ENCODE measurements around the gene BBS7.

The BBS7 gene

DNA sequence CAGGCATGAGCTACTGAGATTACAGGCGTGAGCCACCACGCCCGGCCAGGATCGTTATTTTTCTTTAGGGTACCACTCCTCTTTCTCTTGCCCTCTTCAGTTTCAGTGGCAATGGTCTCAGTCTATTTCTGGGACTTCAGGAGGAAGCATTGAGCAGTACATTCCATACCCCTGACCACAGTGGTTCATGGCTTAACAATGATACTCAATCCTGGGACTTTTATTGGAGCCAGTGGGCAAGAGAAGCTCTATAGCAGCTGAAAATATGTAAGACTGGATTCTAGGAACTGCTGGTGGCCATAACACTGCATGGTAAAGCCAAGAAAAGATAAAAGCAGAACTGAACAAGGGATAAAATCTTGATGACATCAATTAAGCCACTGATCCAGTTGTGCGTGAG, 40.8 kb downstream of the BBS7 start:
- TF ChIP-seq, protein P1, sequence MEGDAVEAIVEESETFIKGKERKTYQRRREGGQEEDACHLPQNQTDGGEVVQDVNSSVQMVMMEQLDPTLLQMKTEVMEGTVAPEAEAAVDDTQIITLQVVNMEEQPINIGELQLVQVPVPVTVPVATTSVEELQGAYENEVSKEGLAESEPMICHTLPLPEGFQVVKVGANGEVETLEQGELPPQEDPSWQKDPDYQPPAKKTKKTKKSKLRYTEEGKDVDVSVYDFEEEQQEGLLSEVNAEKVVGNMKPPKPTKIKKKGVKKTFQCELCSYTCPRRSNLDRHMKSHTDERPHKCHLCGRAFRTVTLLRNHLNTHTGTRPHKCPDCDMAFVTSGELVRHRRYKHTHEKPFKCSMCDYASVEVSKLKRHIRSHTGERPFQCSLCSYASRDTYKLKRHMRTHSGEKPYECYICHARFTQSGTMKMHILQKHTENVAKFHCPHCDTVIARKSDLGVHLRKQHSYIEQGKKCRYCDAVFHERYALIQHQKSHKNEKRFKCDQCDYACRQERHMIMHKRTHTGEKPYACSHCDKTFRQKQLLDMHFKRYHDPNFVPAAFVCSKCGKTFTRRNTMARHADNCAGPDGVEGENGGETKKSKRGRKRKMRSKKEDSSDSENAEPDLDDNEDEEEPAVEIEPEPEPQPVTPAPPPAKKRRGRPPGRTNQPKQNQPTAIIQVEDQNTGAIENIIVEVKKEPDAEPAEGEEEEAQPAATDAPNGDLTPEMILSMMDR (IDR thresholded peaks at IDR 0.05; ENCODE audit: low read depth, low read length) = no peak
- H3K4me3 ChIP-seq (ENCODE audit: low read depth, low read length) = no peak overlapping the region

GRCh38 chr4:121827853-121828252, 42.4 kb downstream of the BBS7 start:
- H3K4me3 ChIP-seq (ENCODE audit: low read depth, low read length) = no peak overlapping the region
- TF ChIP-seq, protein P1 (IDR thresholded peaks at IDR 0.05; ENCODE audit: low read depth, low read length) = no peak

DNA sequence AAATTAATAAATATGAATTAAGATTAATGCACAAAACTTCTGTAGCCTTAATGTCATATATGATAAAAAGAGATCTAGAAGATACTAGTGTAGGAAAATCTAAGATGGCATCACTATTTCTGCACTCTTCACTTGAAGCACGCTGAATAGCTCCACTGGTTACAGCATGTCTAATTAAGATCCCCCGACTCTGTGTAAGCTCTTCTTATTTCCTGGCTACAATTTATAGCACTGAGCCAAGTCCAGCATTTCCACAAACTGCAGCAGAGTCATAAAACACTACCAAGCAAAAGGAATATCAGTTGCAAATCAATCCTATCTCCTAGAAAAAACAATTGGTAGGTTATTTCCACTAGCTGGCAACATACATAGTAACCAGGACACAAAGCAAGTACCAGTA, 45.3 kb downstream of the BBS7 start:
- no peak overlapping the region for H3K4me3 ChIP-seq (ENCODE audit: low read depth, low read length)
- TF ChIP-seq, protein P1 (IDR thresholded peaks at IDR 0.05; ENCODE audit: low read depth, low read length) = no peak

- H3K4me3 ChIP-seq (ENCODE audit: low read depth, low read length) = peak overlapping the region; percentile 69
- TF ChIP-seq, protein P1 (IDR thresholded peaks at IDR 0.05; ENCODE audit: low read depth, low read length) = no peak
Observed at GRCh38 chr4:121824171-121824527, 46.1 kb downstream of the BBS7 start.

DNA sequence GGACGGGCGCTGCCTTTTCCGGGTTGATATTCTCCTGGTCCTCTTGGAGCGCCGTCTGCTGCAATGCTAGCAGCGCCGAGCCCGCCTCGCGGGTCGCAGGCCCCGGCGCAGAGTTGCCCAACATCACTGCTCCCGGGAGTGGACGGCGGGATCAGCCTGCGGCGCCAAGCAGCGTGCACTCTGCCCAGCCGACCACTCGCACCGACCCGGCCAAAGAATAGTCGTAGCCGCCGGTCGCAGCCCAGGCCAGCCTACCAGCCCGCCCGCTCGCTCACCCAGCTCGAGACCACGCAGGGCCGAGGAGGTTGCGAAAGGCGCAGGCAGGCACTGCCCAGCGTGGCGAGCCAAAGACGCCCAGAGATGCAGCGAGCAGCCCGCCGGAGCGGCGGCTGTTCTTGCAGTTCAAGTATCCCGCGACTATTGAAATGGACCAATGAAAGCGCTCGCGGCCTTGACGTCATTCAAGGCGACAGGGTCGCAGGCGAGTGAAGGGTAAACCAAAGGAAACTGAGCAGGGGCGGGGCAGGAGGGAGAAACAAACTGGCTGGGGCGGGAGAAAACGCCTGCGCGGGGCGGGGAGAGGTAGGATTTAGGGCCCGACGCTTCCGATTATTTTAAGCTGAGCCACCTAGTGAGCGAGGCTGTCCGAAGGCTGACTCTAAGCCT, 46.6 kb downstream of the BBS7 start, which contains the start of gene CCNA2:
CCNA2 (minus strand) TSS at position 379 of the 666 bp plus-strand sequence; CDS start at position 124, 255 bp downstream.
- H3K4me3 ChIP-seq (ENCODE audit: low read depth, low read length) = peak within 1 kb of the TSS; percentile 69
- TF ChIP-seq, protein P1 (IDR thresholded peaks at IDR 0.05; ENCODE audit: low read depth, low read length) = no peak

DNA sequence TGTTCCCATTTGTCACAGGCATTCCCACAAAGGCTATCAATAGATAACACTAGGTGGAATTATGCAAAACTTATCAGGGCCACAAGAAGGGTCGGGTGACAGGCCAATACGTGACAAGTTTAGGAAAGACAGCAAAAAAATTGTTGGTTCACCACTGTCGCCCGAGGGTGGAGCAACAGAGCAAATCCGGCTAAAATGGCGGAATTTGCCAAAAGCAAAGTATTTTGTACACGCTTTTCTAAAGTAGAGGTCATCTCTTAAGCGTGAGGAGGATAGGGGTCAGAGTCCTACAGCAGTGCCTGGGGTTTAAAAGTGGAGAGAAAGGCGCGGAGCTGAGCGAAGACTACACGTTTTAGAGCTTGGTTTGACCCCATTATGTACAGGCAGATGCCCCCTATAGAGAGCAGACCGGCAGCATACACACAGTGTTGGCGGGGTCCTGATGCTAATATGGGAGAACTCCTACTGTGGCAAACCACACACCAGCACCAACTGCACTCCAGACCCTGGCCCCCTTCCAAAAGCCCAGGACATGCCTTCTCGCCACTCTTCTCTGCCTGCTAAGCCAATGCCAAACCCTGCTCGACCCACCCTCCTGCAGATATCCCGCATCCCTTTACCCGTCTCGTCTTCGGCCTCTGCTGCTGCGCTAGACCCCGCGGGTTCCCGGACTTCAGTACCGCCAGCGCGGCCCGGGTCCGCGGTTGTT, 47.3 kb downstream of the BBS7 start:
- H3K4me3 ChIP-seq (ENCODE audit: low read depth, low read length) = peak overlapping the region; percentile 69
- TF ChIP-seq, protein P1 (IDR thresholded peaks at IDR 0.05; ENCODE audit: low read depth, low read length) = no peak

DNA sequence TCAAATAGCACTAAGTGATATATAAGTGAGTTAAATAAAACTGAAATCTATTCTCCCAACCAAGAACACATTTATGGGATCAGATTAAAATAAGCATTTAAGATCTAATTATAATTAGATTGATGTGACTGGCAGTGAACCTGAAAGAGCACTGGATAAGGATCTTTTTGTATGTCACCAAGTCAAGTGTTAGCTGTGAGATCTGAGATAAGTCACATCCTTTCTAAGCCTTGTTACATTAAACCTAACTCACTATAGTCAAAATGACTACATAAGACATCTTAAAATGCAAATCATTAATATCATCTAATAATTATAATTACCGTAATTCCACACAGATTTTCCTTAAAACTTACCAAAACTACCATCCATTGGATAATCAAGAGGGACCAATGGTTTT, 48.2 kb downstream of the BBS7 start:
- peak overlapping the region; percentile 69 for H3K4me3 ChIP-seq (ENCODE audit: low read depth, low read length)
- TF ChIP-seq, protein P1 (IDR thresholded peaks at IDR 0.05; ENCODE audit: low read depth, low read length) = no peak

Data from WI38 (cell line).